ENCODE measurements around the gene SYK. TPM values are rescaled to one million over a fixed set of nuclear protein-coding genes. Genes with fewer than 3 reads are reported as not detected.

SYK gene
- total RNA-seq, 1 experiment from 2014 or later, result 0.28 TPM

GRCh38 chr9:90815183-90815943, 13.7 kb downstream of the SYK start:
- POLR2A ChIA-PET, result interaction anchor here (0.6 kb wide), 1 partner anchor 33 kb away, joined by 5 read pairs; no protein-coding TSS in a partner anchor
- no peaks in the 10 kb centered on the region for H3K36me3 ChIP-seq (ENCODE audit: control insufficient read depth, insufficient read depth, low read length)
- intact Hi-C loops (cut with micrococcal nuclease; ENCODE audit: unreplicated experiment), result no loop called here
- H3K9me3 ChIP-seq (ENCODE audit: control insufficient read depth, insufficient read depth, low read depth, low read length), result no peaks in the 10 kb centered on the region
- H3K4me1 ChIP-seq (ENCODE audit: control insufficient read depth, insufficient read depth, low read length), result no peaks in the 10 kb centered on the region
- no peak overlapping the region for H3K27ac ChIP-seq (ENCODE audit: low read length)
- in situ Hi-C loops (cut with HindIII; ENCODE audit: low pct_unique_long_range_greater_than_20kb, low sequenced_read_pairs), result no loop called here
- CTCF ChIA-PET, result interaction anchor here (0.6 kb wide), 1 partner anchor 265 kb away, joined by 3 read pairs; no protein-coding TSS in a partner anchor
- no TSS peak for BruUV-seq (replicated peaks)
- TF ChIP-seq SIN3A (IDR thresholded peaks at IDR 0.05; ENCODE audit: borderline replicate concordance, insufficient read depth, low read depth, low read length), result no peak
- TF ChIP-seq TCF7L2 (IDR thresholded peaks at IDR 0.05; ENCODE audit: low read depth, low read length), result no peak
- TF ChIP-seq POLR2AphosphoS5 (IDR thresholded peaks at IDR 0.05; ENCODE audit: low read depth, low read length), result no peak
- TF ChIP-seq, protein P1, sequence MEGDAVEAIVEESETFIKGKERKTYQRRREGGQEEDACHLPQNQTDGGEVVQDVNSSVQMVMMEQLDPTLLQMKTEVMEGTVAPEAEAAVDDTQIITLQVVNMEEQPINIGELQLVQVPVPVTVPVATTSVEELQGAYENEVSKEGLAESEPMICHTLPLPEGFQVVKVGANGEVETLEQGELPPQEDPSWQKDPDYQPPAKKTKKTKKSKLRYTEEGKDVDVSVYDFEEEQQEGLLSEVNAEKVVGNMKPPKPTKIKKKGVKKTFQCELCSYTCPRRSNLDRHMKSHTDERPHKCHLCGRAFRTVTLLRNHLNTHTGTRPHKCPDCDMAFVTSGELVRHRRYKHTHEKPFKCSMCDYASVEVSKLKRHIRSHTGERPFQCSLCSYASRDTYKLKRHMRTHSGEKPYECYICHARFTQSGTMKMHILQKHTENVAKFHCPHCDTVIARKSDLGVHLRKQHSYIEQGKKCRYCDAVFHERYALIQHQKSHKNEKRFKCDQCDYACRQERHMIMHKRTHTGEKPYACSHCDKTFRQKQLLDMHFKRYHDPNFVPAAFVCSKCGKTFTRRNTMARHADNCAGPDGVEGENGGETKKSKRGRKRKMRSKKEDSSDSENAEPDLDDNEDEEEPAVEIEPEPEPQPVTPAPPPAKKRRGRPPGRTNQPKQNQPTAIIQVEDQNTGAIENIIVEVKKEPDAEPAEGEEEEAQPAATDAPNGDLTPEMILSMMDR (IDR thresholded peaks at IDR 0.05), result no peak
- TF ChIP-seq REST (IDR thresholded peaks at IDR 0.05; ENCODE audit: insufficient read depth in 1 of 2, low read depth in 2 of 2, low read length in 1 of 2), result no peak
- no peak overlapping the region for H3K4me3 ChIP-seq (ENCODE audit: low read depth in 2 of 2, low read length in 2 of 2)
- H3K27me3 ChIP-seq (ENCODE audit: control insufficient read depth, insufficient read depth, low read length), result no peaks in the 10 kb centered on the region
- no peak for DNase-seq (ENCODE audit: low read depth, low spot score)
- no peak for ATAC-seq

GRCh38 chr9:90815944-90816357, 14.3 kb downstream of the SYK start:
- intact Hi-C loops (cut with micrococcal nuclease; ENCODE audit: unreplicated experiment), result no loop called here
- no TSS peak for BruUV-seq (replicated peaks)
- no peaks in the 10 kb centered on the region for H3K4me1 ChIP-seq (ENCODE audit: control insufficient read depth, insufficient read depth, low read length)
- H3K27ac ChIP-seq (ENCODE audit: low read length), result no peak overlapping the region
- no peaks in the 10 kb centered on the region for H3K36me3 ChIP-seq (ENCODE audit: control insufficient read depth, insufficient read depth, low read length)
- DNase-seq (ENCODE audit: low read depth, low spot score) (no peak), ATAC-seq (no peak)
- no peaks in the 10 kb centered on the region for H3K27me3 ChIP-seq (ENCODE audit: control insufficient read depth, insufficient read depth, low read length)
- no peak overlapping the region for H3K4me3 ChIP-seq (ENCODE audit: low read depth in 2 of 2, low read length in 2 of 2)
- no peaks in the 10 kb centered on the region for H3K9me3 ChIP-seq (ENCODE audit: control insufficient read depth, insufficient read depth, low read depth, low read length)
- TF ChIP-seq, protein P1 (IDR thresholded peaks at IDR 0.05), result no peak
- TF ChIP-seq REST (IDR thresholded peaks at IDR 0.05; ENCODE audit: insufficient read depth in 1 of 2, low read depth in 2 of 2, low read length in 1 of 2), result no peak
- no peak for TF ChIP-seq POLR2AphosphoS5 (IDR thresholded peaks at IDR 0.05; ENCODE audit: low read depth, low read length)
- CTCF ChIA-PET, result interaction anchor here (0.6 kb wide), 1 partner anchor 265 kb away, joined by 3 read pairs; no protein-coding TSS in a partner anchor
- POLR2A ChIA-PET, result no interaction called here
- in situ Hi-C loops (cut with HindIII; ENCODE audit: low pct_unique_long_range_greater_than_20kb, low sequenced_read_pairs), result no loop called here
